HG03135 (cell line): ENCODE measurements around the gene SHQ1.

ENCODE experiments used
- ATAC-seq: cut with Tn5 transposase; IDR thresholded peaks from one replicate; pipeline ENCODE4 v1.9.1; 2021; ENCODE audit warnings: mild to moderate bottlenecking, moderate library complexity; ENCODE audit not compliant: unreplicated experiment

The SHQ1 gene

GRCh38 chr3:72847751-72848702, at the start of gene SHQ1:
TSS of gene SHQ1 (minus strand) at chr3:72848445. CDS start at chr3:72848340, 105 bp downstream.
- peak; percentile 92 for ATAC-seq

GRCh38 chr3:72897758-72898007, 49.4 kb upstream of the SHQ1 start:
- ATAC-seq: no peak

- no peak for ATAC-seq
Observed at GRCh38 chr3:72896996-72897757, 48.9 kb upstream of the SHQ1 start.

- no peak for ATAC-seq
Observed at GRCh38 chr3:72894976-72895552, 46.8 kb upstream of the SHQ1 start.

- ATAC-seq: no peak
Observed at GRCh38 chr3:72892870-72893269, 44.6 kb upstream of the SHQ1 start.

GRCh38 chr3:72892081-72892775, 44.0 kb upstream of the SHQ1 start:
- no peak for ATAC-seq

- no peak for ATAC-seq
Observed at GRCh38 chr3:72891053-72891855, 43.0 kb upstream of the SHQ1 start.

GRCh38 chr3:72890166-72890925, 42.1 kb upstream of the SHQ1 start:
- ATAC-seq: no peak

- ATAC-seq: no peak
Observed at GRCh38 chr3:72889310-72890165, 41.3 kb upstream of the SHQ1 start.

- no peak for ATAC-seq
Observed at GRCh38 chr3:72888546-72889309, 40.5 kb upstream of the SHQ1 start.

- no peak for ATAC-seq
Observed at GRCh38 chr3:72887705-72888545, 39.7 kb upstream of the SHQ1 start, which contains the start of gene GXYLT2. TSS of gene GXYLT2 (plus strand) at chr3:72888046. CDS start at chr3:72888234, 188 bp downstream.

GRCh38 chr3:72887343-72887704, 39.1 kb upstream of the SHQ1 start:
- ATAC-seq: no peak

GRCh38 chr3:72872183-72872582, 23.9 kb upstream of the SHQ1 start:
- no peak for ATAC-seq

- no peak for ATAC-seq
Observed at GRCh38 chr3:72862314-72863090, 14.3 kb upstream of the SHQ1 start.

- no peak for ATAC-seq
Observed at GRCh38 chr3:72860846-72861245, 12.6 kb upstream of the SHQ1 start.

- ATAC-seq: no peak
Observed at GRCh38 chr3:72860053-72860452, 11.8 kb upstream of the SHQ1 start.
